RPMI7951 (cell line): ENCODE data around the gene OSBPL5. TPM values are rescaled to one million over a fixed set of nuclear protein-coding genes. Genes with fewer than 3 reads are reported as not detected.
A peak's percentile ranks its signal among the peaks of the same experiment; 100 is the strongest.

Source experiments
- DNase-seq: peaks from one replicate; pipeline ENCODE4 v3.0.0-alpha.2; 2012; ENCODE audit warnings: low read depth
- total RNA-seq: library from RNA; depleted of rRNA; stranded (reverse); fragments of >200 nt; shearing (Covaris generic); gene quantifications from 2 replicates; pipeline ENCODE4 v1.2.3, GENCODE V29; 2014; rRNA removed

OSBPL5 gene
- 21.1 and 25.2 TPM in 2 replicates for total RNA-seq

- peak; percentile 74 for DNase-seq
Measured at GRCh38 chr11:3165152-3165705, at the start of gene OSBPL5. Gene OSBPL5, minus strand, starts transcription at chr11:3165310. Its CDS starts 36,162 bp downstream, at chr11:3129148.

GRCh38 chr11:3214420-3214699 is 49.2 kb upstream of the OSBPL5 start:
- no peak for DNase-seq

GRCh38 chr11:3213659-3214419 is 48.7 kb upstream of the OSBPL5 start:
- DNase-seq, result no peak

GRCh38 chr11:3208272-3208671 is 43.2 kb upstream of the OSBPL5 start:
- DNase-seq, result no peak

- no peak for DNase-seq
Measured at GRCh38 chr11:3207526-3208189, 42.5 kb upstream of the OSBPL5 start.

- no peak for DNase-seq
Measured at GRCh38 chr11:3206922-3207204, 41.8 kb upstream of the OSBPL5 start.

GRCh38 chr11:3206156-3206921 is 41.2 kb upstream of the OSBPL5 start:
- no peak for DNase-seq

- DNase-seq, result peak; percentile 26
Measured at GRCh38 chr11:3205261-3206155, 40.4 kb upstream of the OSBPL5 start.

GRCh38 chr11:3204141-3205015 is 39.3 kb upstream of the OSBPL5 start:
- DNase-seq, result no peak

- peak; percentile 20 for DNase-seq
Measured at GRCh38 chr11:3203221-3204043, 38.3 kb upstream of the OSBPL5 start.

- peak; percentile 59 for DNase-seq
Measured at GRCh38 chr11:3202759-3203158, 37.6 kb upstream of the OSBPL5 start.

GRCh38 chr11:3202305-3202704 is 37.2 kb upstream of the OSBPL5 start:
- DNase-seq, result no peak

- no peak for DNase-seq
Measured at GRCh38 chr11:3201677-3202181, 36.6 kb upstream of the OSBPL5 start.

GRCh38 chr11:3201112-3201581 is 36.0 kb upstream of the OSBPL5 start:
- DNase-seq, result no peak

GRCh38 chr11:3200388-3201111 is 35.4 kb upstream of the OSBPL5 start:
- DNase-seq, result no peak

- DNase-seq, result no peak
Measured at GRCh38 chr11:3199537-3200295, 34.6 kb upstream of the OSBPL5 start.

GRCh38 chr11:3198815-3199214 is 33.7 kb upstream of the OSBPL5 start:
- no peak for DNase-seq
